Measurements from ENCODE around the gene SDS. TPM values are rescaled to one million over a fixed set of nuclear protein-coding genes. Genes with fewer than 3 reads are reported as not detected.

Gene SDS
- total and polyA plus RNA-seq, 2 donors (not counting 1 experiment from before 2014, with no cell fraction given), result 0.09 TPM; not detected in 1

- whole genome bisulfite sequencing (ENCODE audit: insufficient coverage), result 100% methylated on average over 5 of the region's 6 CpGs
- H3K4me3 Mint-ChIP-seq, result peak overlapping the region; percentile 8
Observed at GRCh38 chr12:113422886-113423669, 19.4 kb upstream of the SDS start.

More at GRCh38 chr12:113422886-113423669, 19.4 kb upstream of the SDS start:
- Mint-ChIP-seq H3K27me3 (peaks cover 21% of the 10 kb centered on the region), H3K4me1 (peaks cover 20% of the 10 kb centered on the region), H3K9me3 (ENCODE audit: insufficient read depth) (no peaks in the 10 kb centered on the region), H3K27ac (no peak overlapping the region)
- intact Hi-C loops (cut with micrococcal nuclease), result loop anchor here (1.0 kb wide), 1 partner anchor 65 kb away; the partner anchor contains the start of gene PLBD2
- no peak overlapping the region for H3K4me3 ChIP-seq (ENCODE audit: control extremely low read depth in 1 of 5, extremely low read depth in 1 of 5, insufficient read depth in 1 of 5, low read depth in 2 of 5, low read length in 4 of 5)
- DNase-seq, result no peak
- ChIA-PET POLR2A (interaction anchor here (0.5 kb wide), 1 partner anchor 15 kb away, joined by 4 read pairs; no protein-coding TSS in a partner anchor), CTCF (interaction anchor here (1.2 kb wide), 1 partner anchor 226 kb away, joined by 4 read pairs; no protein-coding TSS in a partner anchor)
- H3K9me3 ChIP-seq (ENCODE audit: control extremely low read depth in 1 of 3, control insufficient read depth in 2 of 3, insufficient read depth in 1 of 3, low read length in 2 of 3), result peaks cover 0 to 3% (median 0%) of the 10 kb centered on the region in 3 donors
- no peaks in the 10 kb centered on the region for H3K79me2 ChIP-seq (ENCODE audit: control insufficient read depth, insufficient read depth, low read length)
- H3K4me2 ChIP-seq (replicated peaks; ENCODE audit: low read depth, low read length, poor library complexity, severe bottlenecking), result no peak overlapping the region
- ATAC-seq (ENCODE audit: low read depth), result no peak
- no peak overlapping the region for H3K27ac ChIP-seq (ENCODE audit: low read length in 2 of 2)
- H2AFZ ChIP-seq (ENCODE audit: insufficient read depth, low read depth, low read length, poor library complexity, severe bottlenecking), result no peak overlapping the region
- no peaks in the 10 kb centered on the region for H4K20me1 ChIP-seq (ENCODE audit: control insufficient read depth, insufficient read depth, low read length, poor library complexity, severe bottlenecking)
- TF ChIP-seq EZH2 (IDR thresholded peaks at IDR 0.05; ENCODE audit: borderline replicate concordance, insufficient read depth, low read depth, low read length, poor library complexity, severe bottlenecking) (no peak), CTCF (IDR thresholded peaks at IDR 0.05) (no peak)
- H3K9ac ChIP-seq (ENCODE audit: low read length), result no peak overlapping the region
- H3K27me3 ChIP-seq (replicated peaks in 1 of 4; ENCODE audit: control extremely low read depth in 1 of 4, control insufficient read depth in 3 of 4, insufficient read depth in 4 of 4, low read length in 3 of 4), result peaks cover 0 to 13% (median 6%) of the 10 kb centered on the region in 4 experiments
- no peaks in the 10 kb centered on the region for H3K36me3 ChIP-seq (replicated peaks in 1 of 2; ENCODE audit: control extremely low read depth in 1 of 2, control insufficient read depth in 1 of 2, extremely low read depth in 1 of 2, insufficient read depth in 2 of 2, low read length in 1 of 2)
- H3K4me1 ChIP-seq (ENCODE audit: control insufficient read depth in 2 of 2, insufficient read depth in 2 of 2, low read length in 2 of 2), result peaks cover 10 to 18% of the 10 kb centered on the region in 2 donors

Measured in B cell (primary cell).